WTC11 (cell line): ENCODE results near the gene FAM78B.

Source experiments
- CREB1 ChIP-seq: sonication (generic); formaldehyde crosslinking; IDR thresholded peaks from 2 replicates; pipeline ENCODE4 v1.8.0; 2023; ENCODE audit warnings: mild to moderate bottlenecking, missing genetic modification reagents
- CTCF ChIP-seq: fragments of 200-600 bp; IDR thresholded peaks from 2 replicates; pipeline ENCODE4 v1.8.0; 2022; ENCODE audit warnings: antibody characterized with exemption
- ERG ChIP-seq: fragments of 250-450 bp; sonication (Bioruptor Pico); IDR thresholded peaks from 2 replicates; pipeline ENCODE4 v1.8.0; 2021; ENCODE audit warnings: mild to moderate bottlenecking
- ESRRA ChIP-seq: sonication (generic); formaldehyde crosslinking; IDR thresholded peaks from 2 replicates; pipeline ENCODE4 v1.8.1; 2022; ENCODE audit warnings: mild to moderate bottlenecking, missing genetic modification reagents, borderline replicate concordance
- MAX ChIP-seq: sonication (generic); formaldehyde crosslinking; IDR thresholded peaks from 2 replicates; pipeline ENCODE4 v1.8.0; 2022; ENCODE audit warnings: mild to moderate bottlenecking, missing genetic modification reagents
- NFE2L1 ChIP-seq: sonication (generic); formaldehyde crosslinking; IDR thresholded peaks from 2 replicates; pipeline ENCODE4 v1.8.1; 2023; ENCODE audit warnings: missing genetic modification reagents
- SP1 ChIP-seq: sonication (generic); formaldehyde crosslinking; conservative IDR thresholded peaks from 2 replicates; pipeline ENCODE4 v1.8.1; 2022; ENCODE audit warnings: missing genetic modification reagents
- TP53 ChIP-seq: sonication (generic); formaldehyde crosslinking; IDR thresholded peaks from 2 replicates; pipeline ENCODE4 v1.8.1; 2023; ENCODE audit warnings: mild to moderate bottlenecking, missing genetic modification reagents
- ZNF121 ChIP-seq: sonication (generic); formaldehyde crosslinking; IDR thresholded peaks from 2 replicates; pipeline ENCODE4 v1.8.0; 2023; ENCODE audit warnings: missing genetic modification reagents
- ZNF281 ChIP-seq: sonication (generic); formaldehyde crosslinking; IDR thresholded peaks from 2 replicates; pipeline ENCODE4 v1.8.0; 2023; ENCODE audit warnings: mild to moderate bottlenecking, missing genetic modification reagents
- TF ChIP-seq, protein P1 (sequence below): sonication (generic); formaldehyde crosslinking; IDR thresholded peaks from 2 replicates; pipeline ENCODE4 v1.8.1; 2022; ENCODE audit warnings: low read depth, mild to moderate bottlenecking, moderate library complexity, missing genetic modification reagents, borderline replicate concordance
- TF ChIP-seq, protein P2 (sequence below): sonication (generic); formaldehyde crosslinking; IDR thresholded peaks from 2 replicates; pipeline ENCODE4 v1.8.1; 2022; ENCODE audit warnings: mild to moderate bottlenecking, missing genetic modification reagents, moderate library complexity, borderline replicate concordance
- TF ChIP-seq, protein P3 (sequence below): sonication (generic); formaldehyde crosslinking; IDR thresholded peaks from 2 replicates; pipeline ENCODE4 v1.8.0; 2022; ENCODE audit warnings: mild to moderate bottlenecking, missing genetic modification reagents

GRCh38 chr1:166170075-166170474, 3.3 kb upstream of the FAM78B start:
- no peak for TF ChIP-seq TP53
- TF ChIP-seq CTCF = no peak
- no peak for TF ChIP-seq NFE2L1
- no peak for TF ChIP-seq MAX (CRISPR knock-in tag)
- TF ChIP-seq, protein P1, sequence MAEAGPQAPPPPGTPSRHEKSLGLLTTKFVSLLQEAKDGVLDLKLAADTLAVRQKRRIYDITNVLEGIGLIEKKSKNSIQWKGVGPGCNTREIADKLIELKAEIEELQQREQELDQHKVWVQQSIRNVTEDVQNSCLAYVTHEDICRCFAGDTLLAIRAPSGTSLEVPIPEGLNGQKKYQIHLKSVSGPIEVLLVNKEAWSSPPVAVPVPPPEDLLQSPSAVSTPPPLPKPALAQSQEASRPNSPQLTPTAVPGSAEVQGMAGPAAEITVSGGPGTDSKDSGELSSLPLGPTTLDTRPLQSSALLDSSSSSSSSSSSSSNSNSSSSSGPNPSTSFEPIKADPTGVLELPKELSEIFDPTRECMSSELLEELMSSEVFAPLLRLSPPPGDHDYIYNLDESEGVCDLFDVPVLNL = no peak
- TF ChIP-seq ERG (CRISPR knock-in tag) = no peak
- TF ChIP-seq, protein P2, sequence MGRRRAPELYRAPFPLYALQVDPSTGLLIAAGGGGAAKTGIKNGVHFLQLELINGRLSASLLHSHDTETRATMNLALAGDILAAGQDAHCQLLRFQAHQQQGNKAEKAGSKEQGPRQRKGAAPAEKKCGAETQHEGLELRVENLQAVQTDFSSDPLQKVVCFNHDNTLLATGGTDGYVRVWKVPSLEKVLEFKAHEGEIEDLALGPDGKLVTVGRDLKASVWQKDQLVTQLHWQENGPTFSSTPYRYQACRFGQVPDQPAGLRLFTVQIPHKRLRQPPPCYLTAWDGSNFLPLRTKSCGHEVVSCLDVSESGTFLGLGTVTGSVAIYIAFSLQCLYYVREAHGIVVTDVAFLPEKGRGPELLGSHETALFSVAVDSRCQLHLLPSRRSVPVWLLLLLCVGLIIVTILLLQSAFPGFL (CRISPR knock-in tag) = no peak
- TF ChIP-seq, protein P3, sequence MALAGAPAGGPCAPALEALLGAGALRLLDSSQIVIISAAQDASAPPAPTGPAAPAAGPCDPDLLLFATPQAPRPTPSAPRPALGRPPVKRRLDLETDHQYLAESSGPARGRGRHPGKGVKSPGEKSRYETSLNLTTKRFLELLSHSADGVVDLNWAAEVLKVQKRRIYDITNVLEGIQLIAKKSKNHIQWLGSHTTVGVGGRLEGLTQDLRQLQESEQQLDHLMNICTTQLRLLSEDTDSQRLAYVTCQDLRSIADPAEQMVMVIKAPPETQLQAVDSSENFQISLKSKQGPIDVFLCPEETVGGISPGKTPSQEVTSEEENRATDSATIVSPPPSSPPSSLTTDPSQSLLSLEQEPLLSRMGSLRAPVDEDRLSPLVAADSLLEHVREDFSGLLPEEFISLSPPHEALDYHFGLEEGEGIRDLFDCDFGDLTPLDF (CRISPR knock-in tag) = no peak
- no peak for TF ChIP-seq ZNF121 (CRISPR knock-in tag)
- no peak for TF ChIP-seq ESRRA
- no peak for TF ChIP-seq SP1 (CRISPR knock-in tag)
- no peak for TF ChIP-seq CREB1 (CRISPR knock-in tag)
- TF ChIP-seq ZNF281 (CRISPR knock-in tag) = no peak
